ENCODE results near the gene SMPDL3B.

SMPDL3B gene

GRCh38 chr1:27941671-27942540 lies 7.1 kb downstream of the SMPDL3B start:
- DNase-seq: no peak

DNA sequence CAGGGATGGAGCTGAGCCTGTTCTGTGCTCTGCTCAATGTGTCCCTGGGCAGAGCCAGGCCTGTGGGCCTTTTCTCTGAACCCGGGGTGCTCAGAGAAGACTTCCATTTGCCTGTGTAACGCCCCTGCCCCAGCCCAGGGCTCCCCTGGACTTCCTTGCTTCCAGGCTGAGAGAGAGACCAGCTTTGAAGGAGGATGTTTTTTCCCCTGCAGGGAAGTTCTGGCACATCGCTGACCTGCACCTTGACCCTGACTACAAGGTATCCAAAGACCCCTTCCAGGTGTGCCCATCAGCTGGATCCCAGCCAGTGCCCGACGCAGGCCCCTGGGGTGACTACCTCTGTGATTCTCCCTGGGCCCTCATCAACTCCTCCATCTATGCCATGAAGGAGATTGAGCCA lies 10.2 kb downstream of the SMPDL3B start:
- DNase-seq: no peak

DNA sequence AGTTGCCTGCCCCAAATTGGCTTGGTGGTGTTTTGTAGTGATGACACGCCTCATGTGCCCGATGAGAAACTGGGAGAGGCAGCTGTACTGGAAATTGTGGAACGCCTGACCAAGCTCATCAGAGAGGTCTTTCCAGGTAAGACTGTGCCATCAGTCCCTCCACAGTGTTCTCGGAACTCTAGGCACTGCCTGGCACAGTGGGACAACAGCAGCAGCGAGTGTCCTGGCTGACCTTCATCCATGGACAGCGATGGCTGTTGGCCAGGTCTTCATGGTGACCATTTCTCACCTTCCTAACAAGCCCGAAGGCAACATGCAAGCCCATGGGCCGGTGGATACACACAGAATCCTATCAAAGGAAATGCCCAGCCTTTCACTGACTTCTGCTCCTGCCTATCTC lies 14.2 kb downstream of the SMPDL3B start:
- DNase-seq: no peak

DNA sequence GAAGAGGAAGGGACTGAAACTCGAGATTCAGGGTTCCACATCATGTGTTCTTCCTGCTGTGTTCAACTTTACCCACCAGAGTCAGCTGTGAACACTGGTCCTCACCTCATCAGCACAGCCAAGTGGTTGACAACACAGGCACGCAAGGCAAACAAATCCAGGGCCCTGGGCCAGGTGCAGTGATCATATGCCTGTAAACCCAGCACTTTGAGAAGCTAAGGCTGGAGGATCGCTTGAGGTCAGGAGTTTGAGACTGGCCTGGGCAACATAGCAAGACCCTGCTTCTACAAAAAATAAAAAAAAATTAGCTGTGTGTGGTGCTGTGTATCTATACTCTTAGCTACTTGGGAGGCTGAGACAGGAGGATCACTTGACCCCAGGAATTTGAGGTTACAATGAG lies 16.6 kb downstream of the SMPDL3B start:
- no peak for DNase-seq

DNA sequence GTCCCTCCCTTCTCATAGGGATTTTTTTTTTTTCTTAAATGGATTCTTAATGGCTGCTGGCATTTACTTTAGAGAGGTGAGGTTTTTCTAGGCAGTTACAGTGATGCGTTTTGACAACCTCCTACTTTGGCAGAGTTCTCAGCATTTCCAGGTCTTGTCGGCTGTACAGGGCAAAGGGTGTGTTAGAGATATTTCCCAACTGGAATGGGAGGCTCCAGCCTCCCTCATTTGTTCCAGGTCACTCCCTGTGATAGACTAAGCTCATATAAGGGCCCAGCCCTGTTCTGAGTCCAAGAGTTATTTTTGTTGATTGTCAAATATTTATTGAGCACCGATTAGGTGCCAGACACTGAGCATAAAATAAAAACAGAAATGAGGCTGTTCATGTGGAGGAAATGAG lies 17.3 kb downstream of the SMPDL3B start:
- no peak for DNase-seq

- DNase-seq: no peak
Observed at GRCh38 chr1:27954186-27954585, 19.4 kb downstream of the SMPDL3B start.

- no peak for DNase-seq
Observed at GRCh38 chr1:27955076-27955475, 20.3 kb downstream of the SMPDL3B start.

GRCh38 chr1:27956761-27957160 lies 22.0 kb downstream of the SMPDL3B start:
- no peak for DNase-seq

- DNase-seq: no peak
Observed at GRCh38 chr1:27957655-27958054, 22.9 kb downstream of the SMPDL3B start.

- no peak for DNase-seq
Observed at GRCh38 chr1:27958513-27958912, 23.7 kb downstream of the SMPDL3B start.

DNA sequence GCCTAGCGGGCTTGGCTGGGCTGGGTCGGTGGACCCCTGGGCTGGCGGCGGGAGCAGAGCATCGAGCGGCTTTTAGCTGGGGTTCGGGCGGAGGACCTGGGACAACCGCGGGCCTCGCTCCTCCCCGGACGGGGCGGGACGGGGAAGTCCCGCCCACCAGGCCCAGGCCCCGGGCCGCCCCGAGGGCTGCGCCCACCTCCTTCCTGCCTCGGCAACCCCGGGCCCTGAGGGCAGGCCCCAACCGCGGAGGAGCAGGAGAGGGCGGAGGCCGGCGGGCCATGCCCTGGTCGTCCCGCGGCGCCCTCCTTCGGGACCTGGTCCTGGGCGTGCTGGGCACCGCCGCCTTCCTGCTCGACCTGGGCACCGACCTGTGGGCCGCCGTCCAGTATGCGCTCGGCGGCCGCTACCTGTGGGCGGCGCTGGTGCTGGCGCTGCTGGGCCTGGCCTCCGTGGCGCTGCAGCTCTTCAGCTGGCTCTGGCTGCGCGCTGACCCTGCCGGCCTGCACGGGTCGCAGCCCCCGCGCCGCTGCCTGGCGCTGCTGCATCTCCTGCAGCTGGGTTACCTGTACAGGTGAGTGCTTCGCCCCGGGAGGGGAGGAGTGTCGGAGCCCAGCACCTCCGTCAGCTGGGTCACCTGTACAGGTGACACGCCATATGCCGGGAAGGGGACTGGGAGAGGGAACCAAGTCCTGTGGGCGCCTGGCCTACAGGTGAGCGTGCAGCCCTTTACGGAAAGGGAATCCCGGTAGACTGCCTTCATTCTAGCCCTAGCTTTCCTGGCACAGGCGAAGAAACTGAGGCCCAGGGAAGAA lies 25.2 kb downstream of the SMPDL3B start, which contains the start of gene XKR8:
TSS of gene XKR8 (plus strand) at position 182 of the 812 bp plus-strand sequence. CDS start at position 279, 97 bp downstream.
- peak; percentile 81 to 83 for DNase-seq

- no peak for DNase-seq
Observed at GRCh38 chr1:27960762-27961645, 26.2 kb downstream of the SMPDL3B start.

- no peak for DNase-seq
Observed at GRCh38 chr1:27961646-27962221, 26.9 kb downstream of the SMPDL3B start.

DNA sequence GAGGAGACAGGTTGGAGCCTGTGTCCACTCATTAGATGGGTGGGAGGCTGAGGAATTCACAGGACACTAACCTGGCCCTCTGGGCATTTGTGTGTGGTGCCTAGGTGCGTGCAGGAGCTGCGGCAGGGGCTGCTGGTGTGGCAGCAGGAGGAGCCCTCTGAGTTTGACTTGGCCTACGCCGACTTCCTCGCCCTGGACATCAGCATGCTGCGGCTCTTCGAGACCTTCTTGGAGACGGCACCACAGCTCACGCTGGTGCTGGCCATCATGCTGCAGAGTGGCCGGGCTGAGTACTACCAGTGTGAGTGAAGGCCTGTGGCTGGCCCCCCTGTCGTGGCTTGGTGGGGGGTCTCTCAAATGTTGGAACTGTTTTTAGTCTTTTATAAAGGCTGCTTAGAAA lies 28.6 kb downstream of the SMPDL3B start:
- no peak for DNase-seq

DNA sequence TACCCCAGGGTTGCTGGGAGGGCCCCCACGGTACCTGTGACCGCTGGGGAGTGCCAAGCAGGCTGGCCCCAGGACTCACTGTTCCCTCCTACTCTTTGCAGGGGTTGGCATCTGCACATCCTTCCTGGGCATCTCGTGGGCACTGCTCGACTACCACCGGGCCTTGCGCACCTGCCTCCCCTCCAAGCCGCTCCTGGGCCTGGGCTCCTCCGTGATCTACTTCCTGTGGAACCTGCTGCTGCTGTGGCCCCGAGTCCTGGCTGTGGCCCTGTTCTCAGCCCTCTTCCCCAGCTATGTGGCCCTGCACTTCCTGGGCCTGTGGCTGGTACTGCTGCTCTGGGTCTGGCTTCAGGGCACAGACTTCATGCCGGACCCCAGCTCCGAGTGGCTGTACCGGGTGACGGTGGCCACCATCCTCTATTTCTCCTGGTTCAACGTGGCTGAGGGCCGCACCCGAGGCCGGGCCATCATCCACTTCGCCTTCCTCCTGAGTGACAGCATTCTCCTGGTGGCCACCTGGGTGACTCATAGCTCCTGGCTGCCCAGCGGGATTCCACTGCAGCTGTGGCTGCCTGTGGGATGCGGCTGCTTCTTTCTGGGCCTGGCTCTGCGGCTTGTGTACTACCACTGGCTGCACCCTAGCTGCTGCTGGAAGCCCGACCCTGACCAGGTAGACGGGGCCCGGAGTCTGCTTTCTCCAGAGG lies 31.8 kb downstream of the SMPDL3B start:
- no peak for DNase-seq

- DNase-seq: no peak
Observed at GRCh38 chr1:27967106-27967883, 32.5 kb downstream of the SMPDL3B start.

GRCh38 chr1:27967884-27968466 lies 33.2 kb downstream of the SMPDL3B start:
- DNase-seq: no peak

GRCh38 chr1:27968692-27969091 lies 33.9 kb downstream of the SMPDL3B start:
- DNase-seq: no peak

DNA sequence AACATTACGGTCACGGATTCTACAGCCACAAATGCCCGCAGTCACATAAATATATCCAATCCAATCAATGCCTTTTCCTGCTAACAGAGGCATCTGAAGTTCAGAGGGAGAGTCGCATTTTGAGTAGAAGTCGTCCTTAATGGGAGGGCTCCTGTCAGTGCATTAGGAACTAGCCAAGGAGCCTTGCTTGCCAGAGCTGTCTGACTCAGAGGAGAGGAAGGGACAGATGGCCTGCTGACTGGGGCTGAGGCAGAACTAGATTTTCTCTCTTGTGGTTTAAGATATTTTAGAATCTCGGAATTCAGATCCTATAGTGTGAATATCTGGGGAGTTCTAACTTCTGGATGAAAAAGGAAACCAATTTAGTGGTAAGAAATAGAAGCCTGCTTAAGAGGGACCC lies 35.6 kb downstream of the SMPDL3B start:
- DNase-seq: no peak

DNA sequence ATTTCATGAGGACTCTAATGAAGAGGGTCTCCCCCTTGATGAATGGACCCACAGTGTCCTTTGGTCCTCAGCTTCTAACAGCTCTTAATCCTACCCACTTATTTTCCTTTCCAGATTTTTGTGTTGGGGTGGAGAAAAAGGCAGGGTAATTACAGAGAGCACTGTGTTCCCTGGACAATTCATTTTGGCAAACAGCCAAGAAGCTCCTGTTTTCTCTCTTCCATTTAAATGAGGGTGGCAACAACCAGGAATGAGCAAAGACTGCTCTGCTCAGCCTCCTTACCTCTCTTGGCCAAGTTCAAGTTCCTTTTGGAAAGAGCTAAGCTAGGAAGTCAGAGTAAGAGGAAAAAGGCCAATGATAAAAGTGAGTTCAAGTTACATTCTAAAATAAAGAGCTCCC lies 36.9 kb downstream of the SMPDL3B start:
- no peak for DNase-seq

DNA sequence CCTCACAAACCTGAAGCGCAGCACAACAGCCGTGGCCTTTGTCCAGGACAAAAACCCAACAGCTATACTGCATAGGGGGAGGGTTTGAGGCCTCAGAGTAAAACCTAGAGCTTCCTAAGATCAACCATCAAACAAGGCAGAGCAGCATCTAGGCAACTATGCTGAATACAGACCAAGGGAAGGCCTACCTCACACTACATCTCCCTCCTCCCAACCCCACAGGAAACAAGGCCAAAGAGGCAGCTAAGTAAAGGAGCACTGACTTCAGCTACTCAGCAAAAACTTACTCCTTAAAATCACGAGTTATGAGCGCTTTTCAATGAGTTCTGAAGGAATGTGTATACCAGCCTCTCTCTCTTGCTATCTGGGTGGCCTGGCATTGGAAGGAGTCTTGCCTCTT lies 37.3 kb downstream of the SMPDL3B start:
- no peak for DNase-seq

All from stimulated activated CD4-positive, alpha-beta T cell treated with anti-CD3 and anti-CD28 coated beads, Interleukin-4, amount 100 ng/mL, for 4 hours (primary cell).